Activated CD8-positive, alpha-beta T cell treated with anti-CD3 and anti-CD28 coated beads for 36 hours (primary cell): ENCODE measurements around the gene VAV1. TPM values are rescaled to one million over a fixed set of nuclear protein-coding genes. Genes with fewer than 3 reads are reported as not detected.
"Not testable (repeated sequence)": the region's sequence is repeated elsewhere in the genome, so short reads cannot be mapped to it uniquely, and the experiment has no call there.

Experiments used
- ATAC-seq: fragments of 200-7000 bp; cut with Tn5 transposase; one replicate; pipeline ENCODE4 v1.10.0; 2021; ENCODE audit warnings: mild to moderate bottlenecking, moderate library complexity
- CTCF ChIA-PET: fragments of 350-600 bp; sonication (Branson Sonifier 250); formaldehyde crosslinking; loops from one replicate; lab custom pipeline; 2021; ENCODE audit warnings: antibody characterized with exemption; lab: Charles Lee
- POLR2A ChIA-PET: fragments of 350-600 bp; sonication (Branson Sonifier 250); formaldehyde crosslinking; loops from one replicate; lab custom pipeline; 2021; ENCODE audit warnings: antibody characterized with exemption; lab: Charles Lee
- DNase-seq: peaks from one replicate; pipeline ENCODE4 v3.0.0-alpha.2; 2020
- H3K27ac Mint-ChIP-seq: one replicate; pipeline ENCODE4 v1.8.0; 2021; ENCODE audit warnings: mild to moderate bottlenecking, mixed read lengths
- H3K27me3 Mint-ChIP-seq: one replicate; pipeline ENCODE4 v1.8.0; 2021; ENCODE audit warnings: mixed read lengths
- H3K36me3 Mint-ChIP-seq: one replicate; pipeline ENCODE4 v1.8.0; 2021; ENCODE audit warnings: low read depth, mixed read lengths
- H3K4me1 Mint-ChIP-seq: one replicate; pipeline ENCODE4 v1.8.0; 2021; ENCODE audit warnings: low read depth, mixed read lengths
- H3K4me3 Mint-ChIP-seq: one replicate; pipeline ENCODE4 v1.8.0; 2021; ENCODE audit warnings: mild to moderate bottlenecking, moderate library complexity, mixed read lengths
- H3K9me3 Mint-ChIP-seq: one replicate; pipeline ENCODE4 v1.8.0; 2021; ENCODE audit warnings: mixed read lengths
- CTCF ChIP-seq: fragments of 200-600 bp; IDR thresholded peaks from one replicate; pipeline ENCODE4 v1.8.0; 2022; ENCODE audit warnings: antibody characterized with exemption, mild to moderate bottlenecking
- intact Hi-C: fragments of 100-400 bp; cut with micrococcal nuclease; formaldehyde crosslinking; loops from one replicate; pipeline ENCODE4 v1.10.0; 2022
- total RNA-seq, 2 experiments: library from RNA; stranded (reverse); gene quantifications; one replicate each; pipeline ENCODE4 v1.2.3, GENCODE V29; 2021

The VAV1 gene
- total RNA-seq, 2 experiments from 2014 or later = 61.7 to 65.4 TPM

DNA sequence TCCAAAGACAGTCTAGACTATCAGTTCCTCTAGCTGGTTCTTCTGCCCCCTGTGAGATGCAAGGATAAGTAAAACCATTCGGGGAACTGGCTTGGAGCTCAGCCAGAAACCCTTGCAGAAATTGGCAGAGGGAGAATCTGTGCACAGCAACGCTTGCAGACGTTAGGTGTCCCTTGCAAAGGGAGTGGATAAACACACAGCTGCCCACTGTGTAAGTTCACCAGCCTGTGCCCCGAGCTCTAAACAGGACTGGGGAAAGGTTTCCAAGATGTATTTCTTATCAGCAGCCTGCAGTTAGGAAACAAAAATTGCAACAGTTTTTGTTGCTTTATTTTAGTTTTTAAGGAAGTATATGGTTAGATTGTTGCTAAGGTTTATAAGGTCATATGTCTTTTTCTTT, 95.8 kb downstream of the VAV1 start:
- Mint-ChIP-seq H3K4me1 (peaks cover 8% of the 10 kb centered on the region), H3K4me3 (no peak overlapping the region), H3K36me3 (no peaks in the 10 kb centered on the region), H3K27me3 (no peaks in the 10 kb centered on the region), H3K27ac (no peak overlapping the region), H3K9me3 (no peaks in the 10 kb centered on the region)
- no peak for ATAC-seq
- POLR2A ChIA-PET = no interaction called here
- no peak for DNase-seq
- CTCF ChIA-PET = interaction anchor here (1.1 to 4.2 kb wide), 4 partner anchors 33 to 235 kb away, joined by 3 to 13 read pairs (median 3); partner anchors contain the start of gene GPR108
- no peak for TF ChIP-seq CTCF
- intact Hi-C loops = loop anchor here (10.0 kb wide), 1 partner anchor 104 kb away; the partner anchor contains the start of gene SH2D3A

GRCh38 chr19:6869151-6869882, 96.8 kb downstream of the VAV1 start:
- H3K4me1 Mint-ChIP-seq, H3K36me3 Mint-ChIP-seq, H3K4me3 Mint-ChIP-seq, H3K27me3 Mint-ChIP-seq, DNase-seq, H3K27ac Mint-ChIP-seq, POLR2A ChIA-PET, H3K9me3 Mint-ChIP-seq, ATAC-seq: not testable (repeated sequence)
- intact Hi-C loops = loop anchor here (10.0 kb wide), 1 partner anchor 105 kb away; the partner anchor contains the start of gene SH2D3A
- CTCF ChIA-PET = interaction anchor here (1.4 to 4.2 kb wide), 3 partner anchors 34 to 131 kb away, joined by 3 to 13 read pairs (median 3); partner anchors contain the start of gene GPR108

DNA sequence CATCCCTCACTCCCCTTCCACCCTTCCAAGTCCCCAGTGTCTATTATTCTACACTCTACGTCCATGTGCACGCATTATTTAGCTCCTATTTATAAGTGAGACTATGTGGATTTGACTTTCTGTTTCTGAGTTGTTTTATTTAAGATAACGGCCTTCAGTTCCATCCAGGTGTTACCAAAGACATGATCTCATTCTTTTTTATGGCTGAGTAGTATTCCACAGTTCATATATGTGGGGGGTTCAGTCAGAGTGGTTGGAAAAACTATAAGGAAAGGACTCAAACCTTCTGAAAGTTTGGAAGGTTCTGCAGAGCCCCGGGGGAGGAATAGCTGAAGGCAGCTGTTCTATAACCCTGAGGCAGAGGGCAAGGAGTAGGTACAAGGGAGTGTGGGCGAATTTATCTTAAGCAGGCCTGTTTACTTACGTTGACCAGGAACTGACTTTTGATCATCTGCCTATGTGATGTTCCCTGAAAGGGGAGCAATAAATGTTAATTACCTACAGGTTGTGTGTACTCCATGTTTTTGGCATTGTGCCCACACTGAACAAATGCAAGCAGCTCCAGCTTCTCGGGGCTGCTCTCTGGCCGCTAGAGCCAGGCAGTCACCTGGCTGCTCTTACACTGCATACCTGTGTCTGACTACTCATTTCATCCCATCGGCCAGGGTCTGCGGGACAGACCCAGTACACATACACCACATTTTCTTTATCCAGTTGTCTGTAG, 101.4 kb downstream of the VAV1 start:
- Mint-ChIP-seq H3K36me3 (no peaks in the 10 kb centered on the region), H3K27me3 (no peaks in the 10 kb centered on the region), H3K4me3 (no peak overlapping the region), H3K27ac (no peak overlapping the region), H3K9me3 (no peaks in the 10 kb centered on the region), H3K4me1 (peaks cover 3% of the 10 kb centered on the region)
- TF ChIP-seq CTCF = no peak
- POLR2A ChIA-PET = no interaction called here
- ATAC-seq (no peak), DNase-seq (no peak)
- intact Hi-C loops = no loop called here
- CTCF ChIA-PET = no interaction called here

- no peaks in the 10 kb centered on the region for H3K9me3 Mint-ChIP-seq
- ATAC-seq = no peak
- intact Hi-C loops = no loop called here
- H3K27ac Mint-ChIP-seq = no peak overlapping the region
- H3K36me3 Mint-ChIP-seq = no peaks in the 10 kb centered on the region
- no peak overlapping the region for H3K4me3 Mint-ChIP-seq
- ChIA-PET POLR2A (no interaction called here), CTCF (interaction anchor here (1.5 kb wide), 1 partner anchor 12 kb away, joined by 5 read pairs; no protein-coding TSS in a partner anchor)
- DNase-seq = no peak
- peaks cover 3% of the 10 kb centered on the region for H3K4me1 Mint-ChIP-seq
- TF ChIP-seq CTCF = no peak
- H3K27me3 Mint-ChIP-seq = no peaks in the 10 kb centered on the region
Observed at GRCh38 chr19:6875218-6875617, 102.7 kb downstream of the VAV1 start.

GRCh38 chr19:6876748-6877147, 104.2 kb downstream of the VAV1 start:
- H3K4me1 Mint-ChIP-seq = peaks cover 3% of the 10 kb centered on the region
- no peaks in the 10 kb centered on the region for H3K36me3 Mint-ChIP-seq
- H3K4me3 Mint-ChIP-seq = no peak overlapping the region
- H3K27me3 Mint-ChIP-seq = no peaks in the 10 kb centered on the region
- ATAC-seq = no peak
- intact Hi-C loops = no loop called here
- DNase-seq = no peak
- H3K9me3 Mint-ChIP-seq = no peaks in the 10 kb centered on the region
- ChIA-PET POLR2A (no interaction called here), CTCF (interaction anchor here (1.3 kb wide), 1 partner anchor 13 kb away, joined by 3 read pairs; no protein-coding TSS in a partner anchor)
- H3K27ac Mint-ChIP-seq = no peak overlapping the region
- no peak for TF ChIP-seq CTCF
